GM12891 (cell line): ENCODE results near the gene KCTD11.

Source experiments
- DNase-seq: peaks from one replicate; pipeline ENCODE4 v3.0.0; 2011; ENCODE audit warnings: low spot score; ENCODE audit not compliant: insufficient read length
- FAIRE-seq: peaks from 2 replicates; lab custom pipeline; 2011; peaks lifted over from hg19 to GRCh38; lab: Jason Lieb, UNC
- PAX5 ChIP-seq: IDR thresholded peaks from 2 replicates; pipeline ENCODE4 v1.6.1; 2011; ENCODE audit warnings: low read length, moderate library complexity, mild to moderate bottlenecking; ENCODE audit not compliant: insufficient read depth, severe bottlenecking
- POLR2A ChIP-seq: IDR thresholded peaks from 2 replicates; pipeline ENCODE4 v1.6.1; 2011; ENCODE audit warnings: low read depth, low read length, control low read depth
- POLR2AphosphoS5 ChIP-seq: IDR thresholded peaks from 2 replicates; pipeline ENCODE4 v1.6.1; 2011; ENCODE audit warnings: low read depth, low read length, control low read depth
- POU2F2 ChIP-seq: IDR thresholded peaks from 2 replicates; pipeline ENCODE4 v1.6.1; 2011; ENCODE audit warnings: low read depth, mild to moderate bottlenecking, control low read depth, low read length, moderate library complexity
- SPI1 ChIP-seq: IDR thresholded peaks from 2 replicates; pipeline ENCODE4 v1.6.1; 2011; ENCODE audit warnings: low read depth, low read length, control low read depth
- TAF1 ChIP-seq: IDR thresholded peaks from 2 replicates; pipeline ENCODE4 v1.6.1; 2011; ENCODE audit warnings: low read depth, low read length, control low read depth

The KCTD11 gene

GRCh38 chr17:7313088-7313889, 38.7 kb upstream of the KCTD11 start:
- peak; percentile 94 for TF ChIP-seq POLR2AphosphoS5
- TF ChIP-seq POLR2A, result peak; percentile 78
- TF ChIP-seq PAX5, result no peak
- TF ChIP-seq TAF1, result no peak
- no peak for TF ChIP-seq SPI1
- peak; percentile 73 for TF ChIP-seq POU2F2
- FAIRE-seq, result peak; percentile 48
- no peak for DNase-seq

- FAIRE-seq (peak; percentile 23), DNase-seq (no peak)
Measured at GRCh38 chr17:7313890-7314718, 37.9 kb upstream of the KCTD11 start.

GRCh38 chr17:7314719-7315569, 37.0 kb upstream of the KCTD11 start, which contains the start of gene GPS2:
GPS2 (minus strand) TSS chr17:7315360; CDS start chr17:7315052, 308 bp downstream.
- DNase-seq, result peak; percentile 99
- peak; percentile 99 for FAIRE-seq
- TF ChIP-seq POU2F2, result no peak
- TF ChIP-seq PAX5, result peak; percentile 9
- peak; percentile 75 for TF ChIP-seq POLR2A
- peak; percentile 38; the same call in 1 of the 2 replicates for TF ChIP-seq SPI1
- peak; percentile 73 for TF ChIP-seq TAF1
- TF ChIP-seq POLR2AphosphoS5, result no peak

More at GRCh38 chr17:7313890-7314718, 37.9 kb upstream of the KCTD11 start:
- TF ChIP-seq POLR2AphosphoS5 (peak; percentile 65; the same call in 1 of the 2 replicates), POU2F2 (no peak)

GRCh38 chr17:7315570-7316235, 36.3 kb upstream of the KCTD11 start:
- DNase-seq, result peak; percentile 32
- TF ChIP-seq POLR2A, result no peak
- no peak for TF ChIP-seq POLR2AphosphoS5
- no peak for TF ChIP-seq TAF1
- no peak for TF ChIP-seq POU2F2
- no peak for TF ChIP-seq SPI1
- no peak for TF ChIP-seq PAX5

GRCh38 chr17:7317161-7317803, 34.7 kb upstream of the KCTD11 start:
- TF ChIP-seq TAF1, result no peak
- TF ChIP-seq POLR2AphosphoS5, result no peak
- no peak for TF ChIP-seq POLR2A
- no peak for TF ChIP-seq SPI1
- TF ChIP-seq PAX5, result no peak
- no peak for TF ChIP-seq POU2F2
- FAIRE-seq, result no peak
- peak; percentile 6 for DNase-seq

More at GRCh38 chr17:7315570-7316235, 36.3 kb upstream of the KCTD11 start:
- no peak for FAIRE-seq

GRCh38 chr17:7318121-7318860, 33.7 kb upstream of the KCTD11 start:
- TF ChIP-seq TAF1 (no peak), SPI1 (no peak), POLR2AphosphoS5 (no peak), PAX5 (no peak), POU2F2 (no peak), POLR2A (no peak)
- peak; percentile 3 for DNase-seq
- FAIRE-seq, result no peak

GRCh38 chr17:7321466-7321865, 30.5 kb upstream of the KCTD11 start:
- TF ChIP-seq TAF1, result no peak
- FAIRE-seq (no peak), DNase-seq (peak; percentile 3)
